Smooth muscle cell (in vitro differentiated cells): Measurements from ENCODE around the gene NAPA. TPM values are rescaled to one million over a fixed set of nuclear protein-coding genes. Genes with fewer than 3 reads are reported as not detected.

ENCODE experiments used
- DNase-seq: peaks from one replicate; lab custom pipeline; 2025; ENCODE audit not compliant: unreplicated experiment; lab: John Stamatoyannopoulos, UW
- H2AFZ ChIP-seq: fragments of 200-600 bp; sonication (generic); 2 replicates; pipeline ENCODE4 v1.6.0; 2016; ENCODE audit warnings: antibody characterized with exemption, low read depth, mild to moderate bottlenecking
- H3F3A ChIP-seq: fragments of 200-600 bp; sonication (generic); 2 replicates; pipeline ENCODE4 v1.6.0; 2017; ENCODE audit warnings: antibody characterized with exemption, low read depth
- H3K27ac ChIP-seq: fragments of 200-600 bp; sonication (generic); 2 replicates; pipeline ENCODE4 v1.5.1; 2016; ENCODE audit warnings: low read depth, mild to moderate bottlenecking
- H3K27me3 ChIP-seq: fragments of 200-600 bp; sonication (generic); 2 replicates; pipeline ENCODE4 v1.6.1; 2016; ENCODE audit warnings: low read depth, mild to moderate bottlenecking
- H3K36me3 ChIP-seq: fragments of 200-600 bp; sonication (generic); 2 replicates; pipeline ENCODE4 v1.5.1; 2016; ENCODE audit warnings: low read depth
- H3K4me1 ChIP-seq: fragments of 200-600 bp; sonication (generic); 2 replicates; pipeline ENCODE4 v1.5.1; 2016; ENCODE audit warnings: low read depth
- H3K4me2 ChIP-seq: fragments of 200-600 bp; sonication (generic); 2 replicates; pipeline ENCODE4 v1.6.0; 2016; ENCODE audit warnings: mild to moderate bottlenecking
- H3K4me3 ChIP-seq: fragments of 200-600 bp; sonication (generic); 2 replicates; pipeline ENCODE4 v1.5.1; 2016; ENCODE audit warnings: mild to moderate bottlenecking
- H3K79me2 ChIP-seq: fragments of 200-600 bp; sonication (generic); 2 replicates; pipeline ENCODE4 v1.6.0; 2016; ENCODE audit warnings: low read depth, mild to moderate bottlenecking
- H3K9ac ChIP-seq: fragments of 200-600 bp; sonication (generic); 2 replicates; pipeline ENCODE4 v1.6.0; 2016; ENCODE audit warnings: low read depth
- H3K9me3 ChIP-seq: fragments of 200-600 bp; sonication (generic); replicated peaks from 2 replicates; pipeline ENCODE4 v1.5.1; 2016; ENCODE audit warnings: low read depth
- H4K20me1 ChIP-seq: fragments of 200-600 bp; sonication (generic); 2 replicates; pipeline ENCODE4 v1.6.0; 2016; ENCODE audit warnings: low read depth
- CTCF ChIP-seq: fragments of 200-600 bp; sonication (generic); IDR thresholded peaks from 2 replicates; pipeline ENCODE4 v1.5.1; 2017; ENCODE audit warnings: borderline replicate concordance, mild to moderate bottlenecking, antibody characterized with exemption; ENCODE audit not compliant: insufficient read depth, poor library complexity, severe bottlenecking
- WGBS: methylation state at CpG from one replicate; pipeline ENCODE4 v1.1.7; 2016; ENCODE audit warnings: low lambda C conversion rate; 5-methylcytosine and 5-hydroxymethylcytosine counted together
- polyA plus RNA-seq: library from polyadenylated mRNA; unstranded; fragments of >200 nt; fragmentation: Nextera tagmentation; extraction: Ambion mirVana; gene quantifications from 2 replicates; pipeline ENCODE4 v1.2.1, GENCODE V29; 2016
- total RNA-seq: library from RNA; depleted of rRNA; stranded (reverse); fragments of >200 nt; gene quantifications from 2 replicates; pipeline ENCODE4 v1.2.3, GENCODE V29; 2014

Gene NAPA
- total and polyA plus RNA-seq, 2 experiments from 2014 or later, result 65.0 to 78.7 TPM

DNA sequence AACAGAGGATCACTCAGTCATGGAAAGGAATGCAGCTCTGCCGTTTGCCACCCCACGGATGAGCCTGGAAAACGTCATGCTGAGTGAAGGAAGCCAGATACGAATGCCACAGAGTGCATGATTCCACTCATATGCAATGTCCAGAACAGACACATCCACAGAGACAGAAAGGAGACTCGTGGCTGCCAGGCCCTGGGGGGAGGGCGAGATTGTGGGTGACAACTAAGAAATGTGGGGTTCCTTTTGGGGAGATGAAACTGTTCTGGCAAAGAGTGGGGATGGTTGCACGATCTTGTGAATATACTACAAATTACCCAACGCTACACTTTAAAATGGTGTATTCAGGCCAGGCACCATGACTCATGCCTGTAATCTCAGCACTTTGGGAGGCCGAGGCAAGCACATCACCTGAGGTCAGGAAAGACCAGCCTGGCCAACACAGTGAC is 27.2 kb upstream of the NAPA start:
- no peaks in the 10 kb centered on the region for H3K36me3 ChIP-seq
- DNase-seq, result peak; percentile 28
- 5% methylated on average over 9 of the region's 9 CpGs for WGBS
- H3F3A ChIP-seq, result peaks cover 20% of the 10 kb centered on the region
- no peaks in the 10 kb centered on the region for H3K9me3 ChIP-seq
- no peak overlapping the region for H2AFZ ChIP-seq
- H3K79me2 ChIP-seq, result no peaks in the 10 kb centered on the region
- H4K20me1 ChIP-seq, result no peaks in the 10 kb centered on the region
- peak overlapping the region; percentile 60 for H3K4me2 ChIP-seq
- TF ChIP-seq CTCF, result no peak
- H3K9ac ChIP-seq, result no peak overlapping the region
- no peaks in the 10 kb centered on the region for H3K27me3 ChIP-seq
- peaks cover 5% of the 10 kb centered on the region for H3K4me1 ChIP-seq
- H3K27ac ChIP-seq, result peak overlapping the region; percentile 88
- H3K4me3 ChIP-seq, result no peak overlapping the region

GRCh38 chr19:47541518-47541917 is 26.7 kb upstream of the NAPA start:
- no peak for TF ChIP-seq CTCF
- WGBS, result 13% methylated on average over 6 of the region's 6 CpGs

GRCh38 chr19:47540748-47541147 is 25.9 kb upstream of the NAPA start:
- Histone ChIP-seq H3K4me3 (no peak overlapping the region), H3K9ac (no peak overlapping the region), H3F3A (peaks cover 20% of the 10 kb centered on the region), H3K79me2 (no peaks in the 10 kb centered on the region), H3K27ac (peak overlapping the region; percentile 88), H3K4me2 (peak overlapping the region; percentile 60), H3K9me3 (no peaks in the 10 kb centered on the region), H2AFZ (no peak overlapping the region), H3K4me1 (peaks cover 5% of the 10 kb centered on the region), H3K36me3 (no peaks in the 10 kb centered on the region), H4K20me1 (no peaks in the 10 kb centered on the region), H3K27me3 (no peaks in the 10 kb centered on the region)
- 36% methylated on average over 4 of the region's 4 CpGs for WGBS
- no peak for DNase-seq
- TF ChIP-seq CTCF, result peak; percentile 29

More at GRCh38 chr19:47541518-47541917, 26.7 kb upstream of the NAPA start:
- Histone ChIP-seq H3K9ac (peak overlapping the region; percentile 21), H3K4me3 (no peak overlapping the region), H3K9me3 (no peaks in the 10 kb centered on the region), H3K79me2 (no peaks in the 10 kb centered on the region), H3K4me1 (peaks cover 5% of the 10 kb centered on the region), H4K20me1 (no peaks in the 10 kb centered on the region), H2AFZ (no peak overlapping the region), H3K27me3 (no peaks in the 10 kb centered on the region), H3K4me2 (peak overlapping the region; percentile 60), H3F3A (peaks cover 20% of the 10 kb centered on the region), H3K27ac (peak overlapping the region; percentile 88), H3K36me3 (no peaks in the 10 kb centered on the region)
- no peak for DNase-seq

DNA sequence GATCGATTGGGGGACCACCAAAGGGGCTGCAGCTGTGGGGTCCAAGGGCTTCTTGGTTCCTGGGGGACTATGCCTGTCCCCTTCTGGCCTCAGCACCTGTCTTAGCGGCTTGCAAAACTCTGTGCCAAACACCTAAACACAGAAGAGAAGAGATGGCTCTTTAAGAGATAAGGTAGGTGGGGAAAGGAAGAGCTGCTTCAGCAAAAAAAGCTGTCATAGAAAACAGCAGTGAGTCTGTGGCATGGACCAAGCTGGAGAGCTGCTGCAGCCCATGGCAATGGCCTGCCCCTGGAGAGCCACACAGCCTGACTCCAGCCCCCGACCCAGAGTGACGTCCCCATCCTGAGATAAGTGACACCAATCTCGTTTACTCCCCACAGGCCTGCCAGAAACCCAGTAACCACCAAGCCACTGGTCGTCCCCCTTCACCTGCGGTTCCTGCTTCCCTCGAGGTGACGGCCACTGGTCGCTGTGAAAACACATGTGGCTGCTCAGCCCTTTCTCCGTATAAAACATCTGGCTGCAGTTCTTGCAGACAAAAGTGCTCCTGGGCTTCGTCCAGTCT is 25.0 kb upstream of the NAPA start:
- Histone ChIP-seq H3K9ac (no peak overlapping the region), H4K20me1 (no peaks in the 10 kb centered on the region), H3K4me3 (no peak overlapping the region), H3F3A (peaks cover 20% of the 10 kb centered on the region), H2AFZ (no peak overlapping the region), H3K27me3 (no peaks in the 10 kb centered on the region), H3K9me3 (no peaks in the 10 kb centered on the region), H3K4me2 (no peak overlapping the region), H3K36me3 (no peaks in the 10 kb centered on the region), H3K27ac (no peak overlapping the region), H3K79me2 (no peaks in the 10 kb centered on the region), H3K4me1 (peaks cover 5% of the 10 kb centered on the region)
- whole genome bisulfite sequencing, result 60% methylated on average over 12 of the region's 12 CpGs
- TF ChIP-seq CTCF, result no peak
- no peak for DNase-seq
